Stimulated activated CD8-positive, alpha-beta memory T cell treated with anti-CD3 and anti-CD28 coated beads, Interleukin-4, amount 100 ng/mL, for 48 hours (primary cell): Measurements from ENCODE around the gene CCL21.
A peak's percentile ranks its signal among the peaks of the same experiment; 100 is the strongest.

Experiments used
- DNase-seq: peaks from one replicate; pipeline ENCODE4 v3.0.0-alpha.2; 2020

The CCL21 gene

GRCh38 chr9:34701769-34702736 is 7.9 kb downstream of the CCL21 start:
- peak; percentile 92 for DNase-seq

- peak; percentile 91 for DNase-seq
These were observed 8.7 kb downstream of the CCL21 start for GRCh38 chr9:34701023-34701768.

- DNase-seq = no peak
These were observed 15.1 kb downstream of the CCL21 start for GRCh38 chr9:34694811-34695210.

- DNase-seq = no peak
These were observed 16.4 kb downstream of the CCL21 start for GRCh38 chr9:34693560-34693959.

- DNase-seq = no peak
These were observed 18.0 kb downstream of the CCL21 start for GRCh38 chr9:34691936-34692315.

- no peak for DNase-seq
These were observed 18.7 kb downstream of the CCL21 start, which contains the start of gene CCL19 for GRCh38 chr9:34690983-34691935. CCL19 (minus strand) TSS chr9:34691276; CDS start chr9:34691139, 137 bp downstream.

GRCh38 chr9:34689512-34689911 is 20.4 kb downstream of the CCL21 start:
- DNase-seq = no peak

- no peak for DNase-seq
These were observed 20.8 kb downstream of the CCL21 start for GRCh38 chr9:34689116-34689470.

GRCh38 chr9:34688329-34689115 is 21.4 kb downstream of the CCL21 start:
- no peak for DNase-seq

GRCh38 chr9:34687276-34688030 is 22.5 kb downstream of the CCL21 start:
- DNase-seq = no peak

- no peak for DNase-seq
These were observed 23.2 kb downstream of the CCL21 start for GRCh38 chr9:34686732-34687131.

GRCh38 chr9:34686231-34686630 is 23.7 kb downstream of the CCL21 start:
- DNase-seq = no peak

GRCh38 chr9:34685591-34685990 is 24.3 kb downstream of the CCL21 start:
- DNase-seq = no peak

- no peak for DNase-seq
These were observed 25.1 kb downstream of the CCL21 start for GRCh38 chr9:34684816-34685215.

- DNase-seq = peak; percentile 51
These were observed 25.8 kb downstream of the CCL21 start for GRCh38 chr9:34684145-34684544.

- no peak for DNase-seq
These were observed 34.1 kb downstream of the CCL21 start for GRCh38 chr9:34675869-34676268.

GRCh38 chr9:34675048-34675714 is 34.8 kb downstream of the CCL21 start:
- DNase-seq = peak; percentile 81

GRCh38 chr9:34674440-34674839 is 35.5 kb downstream of the CCL21 start:
- DNase-seq = no peak

- no peak for DNase-seq
These were observed 38.6 kb downstream of the CCL21 start for GRCh38 chr9:34671307-34671706.

GRCh38 chr9:34669809-34670562 is 40.0 kb downstream of the CCL21 start:
- no peak for DNase-seq
